GM21529 (cell line): ENCODE results near the gene RFX1.
"Not testable (repeated sequence)": the region's sequence is repeated elsewhere in the genome, so short reads cannot be mapped to it uniquely, and the experiment has no call there.

Experiments
- ATAC-seq: cut with Tn5 transposase; IDR thresholded peaks from one replicate; pipeline ENCODE4 v1.9.1; 2021; ENCODE audit not compliant: unreplicated experiment

Gene RFX1

DNA sequence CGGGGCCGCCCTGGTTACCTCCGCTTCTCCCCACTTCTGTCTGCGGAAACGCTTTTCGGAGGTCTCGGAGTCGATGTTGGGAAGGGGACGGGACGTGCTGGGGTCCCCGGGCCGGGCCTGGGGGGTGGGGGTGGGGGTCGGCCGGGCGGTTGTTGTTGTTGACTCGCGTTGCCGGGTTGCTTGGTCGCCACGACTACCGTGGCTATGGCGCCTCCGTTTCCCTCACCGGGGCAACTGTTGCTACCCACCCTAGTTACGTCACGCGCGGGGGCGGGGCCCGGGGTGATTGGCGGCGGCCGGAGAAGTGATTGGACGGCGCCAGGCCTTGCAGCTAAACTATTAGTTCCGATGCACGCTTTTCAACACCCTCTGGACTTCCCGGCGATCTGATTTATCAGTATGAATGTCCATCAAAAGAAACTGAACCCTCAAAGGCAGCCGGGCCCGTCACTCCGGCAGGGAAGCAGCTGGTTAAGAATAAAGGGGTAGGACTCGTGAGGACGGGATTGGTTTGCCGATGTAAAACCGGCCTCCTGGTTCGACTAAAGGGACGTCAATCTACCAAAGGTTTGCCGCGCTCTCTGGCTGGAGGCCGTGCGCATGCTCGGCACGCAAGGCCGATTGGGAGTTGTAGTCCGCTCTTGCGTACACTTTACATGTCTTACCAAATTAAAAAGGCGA, at the start of gene RFX1:
Gene RFX1 (minus strand): TSS at position 236 of the 681 bp plus-strand sequence. CDS start 12,477 bp downstream, outside the sequence.
- peak; percentile 77 for ATAC-seq

DNA sequence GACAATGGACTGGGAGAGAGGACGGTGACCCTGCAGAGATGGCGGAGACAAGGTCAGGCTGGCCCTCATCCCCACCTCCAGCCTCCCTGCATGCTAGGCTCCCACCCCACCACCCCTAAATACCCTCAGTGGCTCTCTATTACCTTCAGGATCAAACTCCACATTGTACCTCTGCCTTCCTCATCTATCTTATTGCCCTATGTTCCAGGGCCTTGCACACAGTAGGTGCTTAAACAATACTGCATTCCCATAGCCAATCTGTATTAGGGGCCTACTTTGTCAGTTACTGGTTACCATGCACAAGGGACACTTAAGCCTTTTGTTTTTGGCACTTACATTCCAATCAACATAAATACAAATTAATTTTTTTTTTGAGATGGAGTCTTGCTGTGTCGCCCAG, 49.3 kb upstream of the RFX1 start:
- no peak for ATAC-seq

DNA sequence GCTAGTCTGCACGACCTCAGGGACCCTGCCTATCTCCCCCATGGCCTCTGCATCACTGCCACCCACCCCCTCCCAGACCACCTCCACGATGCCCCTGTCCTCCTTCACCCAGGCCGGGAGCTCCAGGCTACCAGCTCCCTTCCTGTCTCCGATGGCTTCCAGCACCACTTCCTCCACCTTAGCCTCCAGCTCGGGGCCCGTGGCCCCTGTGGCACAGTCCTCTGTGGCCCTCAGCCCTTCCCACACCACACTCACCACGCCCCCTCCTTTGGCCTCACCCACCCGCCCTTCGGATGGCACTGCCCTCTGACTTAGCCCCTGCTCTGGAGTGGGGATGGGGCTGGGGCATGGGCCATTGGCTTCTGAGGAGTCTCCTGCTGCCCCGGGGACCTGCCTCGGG, 48.6 kb upstream of the RFX1 start:
- no peak for ATAC-seq

DNA sequence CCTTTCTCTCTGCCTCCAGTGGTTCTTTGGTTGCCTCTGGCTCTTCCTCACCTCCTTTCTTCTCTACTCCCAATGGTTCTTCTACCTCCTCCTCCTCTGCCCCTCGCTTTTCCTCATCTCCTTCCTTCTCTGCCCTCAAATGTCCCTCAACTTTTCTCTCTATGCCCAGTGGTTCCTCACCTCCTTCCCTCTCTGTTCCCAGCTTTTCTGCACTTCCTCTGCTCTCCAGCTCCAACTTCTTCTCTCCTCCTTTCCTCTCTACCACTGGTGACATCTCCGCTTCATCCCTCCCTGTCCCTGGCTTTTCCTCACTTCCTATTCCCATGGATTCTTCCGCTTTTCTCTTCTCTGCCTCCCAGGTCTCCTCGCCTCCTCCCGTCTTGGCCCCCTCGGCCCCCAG, 48.0 kb upstream of the RFX1 start:
- no peak for ATAC-seq

DNA sequence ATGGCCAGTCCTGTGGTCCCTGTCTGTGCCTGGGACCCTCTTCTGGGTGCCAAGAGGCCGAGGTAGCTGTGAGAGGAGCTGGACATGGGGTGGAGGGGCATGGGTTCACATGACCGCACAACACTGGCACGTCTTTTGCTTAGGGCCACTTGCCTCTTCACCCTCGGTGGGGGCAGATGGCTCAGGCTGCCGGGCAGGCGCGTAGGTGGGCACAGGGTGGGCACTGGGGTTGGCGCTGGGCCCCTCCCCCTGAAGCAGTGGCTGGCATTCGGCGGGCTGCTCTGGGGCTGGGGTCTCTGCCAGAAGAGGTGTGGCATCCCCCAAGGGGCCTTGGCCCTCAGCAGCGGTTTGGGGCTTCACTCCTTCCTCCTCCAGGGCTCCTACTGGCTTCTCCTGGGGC, 47.4 kb upstream of the RFX1 start:
- ATAC-seq: no peak

DNA sequence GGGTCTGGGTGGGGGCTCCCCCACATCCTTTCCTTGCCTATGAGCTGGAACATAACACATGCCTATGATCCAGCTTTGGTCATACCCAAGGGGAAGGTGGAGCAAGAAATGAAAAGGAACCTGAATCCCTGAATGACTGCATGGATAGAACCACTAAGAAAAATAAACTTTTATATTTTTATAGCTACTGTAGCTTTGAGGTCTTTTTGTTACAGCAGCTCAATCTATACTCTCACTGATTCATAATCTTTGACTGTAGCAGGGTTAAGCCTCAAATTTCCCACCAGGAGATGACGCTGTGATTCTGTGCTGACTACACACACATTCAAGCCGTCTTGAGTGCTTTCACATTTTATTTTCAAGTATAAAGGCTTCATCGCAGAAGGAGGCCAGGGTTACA, 46.9 kb upstream of the RFX1 start:
- no peak for ATAC-seq

DNA sequence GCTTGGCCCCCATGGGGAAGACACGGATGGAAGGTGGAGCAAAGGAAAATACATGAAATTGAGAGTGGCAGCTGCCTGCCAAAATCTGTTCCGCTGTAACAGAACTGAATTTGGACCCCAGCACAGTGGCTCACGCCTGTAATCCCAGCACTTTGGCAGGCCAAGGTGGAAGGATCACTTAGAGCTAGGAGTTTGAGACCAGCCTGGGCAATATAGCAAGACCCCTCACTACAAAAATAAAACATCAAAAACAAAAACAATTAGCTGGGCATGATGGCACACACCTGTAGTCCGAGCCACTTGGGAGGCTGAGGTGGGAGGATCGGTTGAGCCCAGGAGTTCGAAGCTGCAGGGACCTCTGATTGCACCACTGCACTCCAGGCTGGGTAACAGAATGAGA, 46.4 kb upstream of the RFX1 start:
- ATAC-seq: no peak

DNA sequence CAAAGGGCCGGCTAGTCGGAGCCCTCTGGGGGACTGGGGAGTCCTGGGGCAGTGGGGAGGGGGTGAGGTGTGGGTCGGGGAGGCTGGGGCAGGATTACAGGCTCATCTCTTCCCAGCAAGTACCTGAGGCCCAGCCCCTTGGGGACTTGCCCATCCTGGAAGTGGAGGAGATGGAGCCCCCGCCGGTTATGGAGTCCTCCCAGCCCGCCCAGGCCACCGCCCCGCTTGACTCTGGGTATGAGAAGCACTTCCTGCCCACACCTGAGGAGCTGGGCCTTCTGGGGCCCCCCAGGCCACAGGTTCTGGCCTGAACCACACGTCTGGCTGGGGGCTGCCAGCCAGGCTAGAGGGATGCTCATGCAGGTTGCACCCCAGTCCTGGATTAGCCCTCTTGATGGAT, 45.9 kb upstream of the RFX1 start:
- ATAC-seq: no peak

DNA sequence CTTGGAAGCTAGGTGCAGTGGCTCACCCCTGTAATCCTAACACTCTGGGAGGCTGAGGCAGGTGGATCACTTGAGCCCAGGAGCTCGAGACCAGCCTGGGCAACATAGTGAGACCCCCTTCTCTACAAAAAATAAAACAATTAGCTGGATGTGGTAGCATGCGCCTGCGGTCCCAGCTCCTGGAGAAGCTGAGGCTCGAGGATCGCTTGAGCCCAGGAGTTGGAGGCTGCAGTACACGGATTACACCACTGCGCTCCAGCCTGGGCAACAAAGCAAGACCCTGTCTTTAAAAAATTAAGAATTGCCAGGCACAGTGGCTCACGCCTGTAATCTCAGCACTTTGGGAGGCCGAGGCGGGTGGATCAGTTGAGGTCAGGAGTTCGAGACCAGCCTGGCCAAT, 44.8 kb upstream of the RFX1 start:
- ATAC-seq: not testable (repeated sequence)

DNA sequence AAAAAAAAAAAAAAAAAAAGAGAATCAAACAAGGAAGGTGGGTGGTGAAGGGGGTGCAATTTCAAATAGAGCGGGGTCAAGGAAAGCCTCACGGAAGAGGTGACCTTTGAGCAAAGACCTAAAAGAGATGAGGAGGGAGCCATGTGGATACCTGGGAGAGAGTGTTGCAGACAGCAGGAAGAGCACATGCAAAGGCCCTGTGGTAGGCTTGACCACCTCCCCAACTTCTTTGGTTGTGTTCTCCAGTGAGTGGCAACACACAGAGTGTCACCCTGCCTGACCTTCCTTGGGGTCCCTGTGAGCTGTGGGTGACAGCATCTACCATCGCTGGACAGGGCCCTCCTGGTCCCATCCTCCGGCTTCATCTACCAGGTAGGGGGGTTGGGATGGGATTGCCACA, 44.4 kb upstream of the RFX1 start:
- ATAC-seq: no peak

DNA sequence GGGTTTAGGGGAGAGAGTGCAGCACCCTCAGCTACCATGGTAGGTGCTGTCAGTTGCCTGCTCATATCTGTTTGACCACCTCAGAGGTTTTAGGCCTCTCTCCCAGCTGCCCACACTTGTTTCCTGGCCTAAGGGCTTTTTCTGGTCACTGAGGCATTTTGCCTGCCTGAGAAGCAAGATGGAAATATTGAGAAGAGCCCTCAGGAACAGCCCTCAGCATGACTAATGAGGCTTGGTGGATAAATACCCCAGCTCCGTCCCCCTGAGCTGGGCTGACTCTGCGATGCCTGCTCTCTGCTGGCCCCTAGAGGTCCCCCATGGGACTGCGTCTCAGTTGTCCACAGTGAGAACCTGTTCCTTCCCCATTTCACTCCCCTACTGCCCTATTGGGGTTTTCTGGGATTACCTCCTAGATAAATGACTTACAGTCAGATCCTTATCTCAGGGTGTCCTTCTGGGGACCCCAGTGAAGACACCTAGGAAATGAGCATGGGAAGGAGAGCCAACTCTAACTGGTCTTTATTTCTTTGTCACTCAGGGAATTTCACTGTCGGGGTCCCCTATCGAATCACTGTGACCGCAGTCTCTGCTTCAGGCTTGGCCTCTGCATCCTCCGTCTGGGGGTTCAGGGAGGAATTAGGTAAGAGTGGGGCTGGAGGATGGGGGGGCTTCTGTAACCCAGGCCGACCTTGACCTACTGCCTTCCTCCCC, 42.5 kb upstream of the RFX1 start:
- no peak for ATAC-seq

DNA sequence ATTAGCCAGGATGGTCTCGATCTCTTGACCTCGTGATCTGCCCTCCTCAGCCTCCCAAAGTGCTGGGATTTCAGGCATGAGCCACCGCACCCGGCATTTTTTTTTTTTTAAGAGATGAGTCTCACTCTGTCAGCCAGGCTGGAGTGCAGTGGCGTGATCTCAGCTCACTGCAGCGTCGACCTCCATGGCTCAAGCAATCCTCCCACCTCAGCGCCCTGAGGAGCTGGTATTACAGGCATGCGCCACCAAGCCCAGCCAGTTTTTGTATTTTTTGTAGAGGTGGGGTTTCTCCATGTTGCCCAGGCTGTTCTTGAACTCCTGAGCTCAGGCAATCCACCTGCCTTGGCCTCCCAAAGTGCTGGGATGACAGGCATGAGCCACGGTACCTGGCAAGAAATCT, 41.7 kb upstream of the RFX1 start:
- not testable (repeated sequence) for ATAC-seq

DNA sequence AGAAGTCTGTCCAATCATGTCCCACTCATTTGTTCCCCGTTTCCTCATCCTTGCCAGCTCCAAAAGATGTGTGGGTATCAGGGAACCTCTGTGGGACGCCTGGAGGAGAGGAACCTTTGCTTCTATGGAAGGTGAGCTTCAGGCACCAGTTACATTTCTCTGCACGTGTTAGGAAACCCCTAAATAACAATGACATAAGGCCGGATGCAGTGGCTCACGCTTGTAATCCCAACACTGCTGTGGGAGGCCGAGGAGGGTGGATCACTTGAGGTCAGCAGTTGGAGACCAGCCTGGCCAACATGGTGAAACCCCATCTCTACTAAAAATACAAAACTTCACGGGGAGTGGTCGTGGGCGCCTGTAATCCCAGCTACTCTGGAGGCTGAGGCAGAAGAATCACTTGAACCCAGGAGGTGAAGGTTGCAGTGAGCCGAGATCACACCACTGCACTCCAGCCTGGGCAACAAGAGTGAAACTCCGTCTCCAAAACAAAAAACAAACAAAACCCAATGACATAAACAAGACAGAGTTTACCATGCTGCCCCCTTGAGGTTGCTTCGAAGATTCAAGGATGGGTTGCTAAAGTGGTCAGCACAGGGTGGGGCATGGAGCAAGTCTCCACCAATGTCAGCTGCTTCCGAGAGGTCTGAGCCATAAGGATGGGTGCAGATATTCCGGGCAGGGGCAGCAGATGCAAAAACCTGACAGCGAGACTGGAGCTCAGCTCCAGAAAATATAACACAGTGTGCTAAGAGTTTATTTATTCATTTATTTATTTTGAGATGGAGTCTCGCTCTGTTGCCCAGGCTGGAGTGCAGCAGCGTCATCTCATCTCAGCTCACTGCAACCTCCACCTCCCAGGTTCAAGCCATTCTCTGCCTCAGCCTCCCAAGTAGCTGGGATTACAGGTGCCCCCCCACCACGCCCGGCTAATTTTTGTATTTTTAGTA, 36.8 kb upstream of the RFX1 start:
- ATAC-seq: peak; percentile 49

DNA sequence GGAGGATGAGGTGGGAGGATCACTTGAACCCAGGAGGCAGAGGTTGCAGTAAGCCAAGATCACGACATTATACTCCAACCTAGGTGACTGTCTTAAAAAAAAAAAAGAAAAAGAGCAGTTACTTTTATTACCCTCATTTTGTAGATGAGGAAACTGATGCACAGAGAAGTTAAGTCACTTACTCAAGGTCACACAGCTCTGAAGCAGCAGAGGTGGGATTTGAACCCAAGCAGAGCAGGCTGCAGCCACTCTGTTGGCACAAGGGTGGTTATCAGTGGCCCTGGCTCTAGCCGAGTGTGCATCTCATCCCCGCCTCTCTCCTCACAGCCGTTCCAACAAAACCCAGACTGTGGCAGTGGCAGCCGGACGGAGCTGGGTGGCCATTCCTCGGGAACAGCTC, 33.1 kb upstream of the RFX1 start:
- ATAC-seq: no peak

DNA sequence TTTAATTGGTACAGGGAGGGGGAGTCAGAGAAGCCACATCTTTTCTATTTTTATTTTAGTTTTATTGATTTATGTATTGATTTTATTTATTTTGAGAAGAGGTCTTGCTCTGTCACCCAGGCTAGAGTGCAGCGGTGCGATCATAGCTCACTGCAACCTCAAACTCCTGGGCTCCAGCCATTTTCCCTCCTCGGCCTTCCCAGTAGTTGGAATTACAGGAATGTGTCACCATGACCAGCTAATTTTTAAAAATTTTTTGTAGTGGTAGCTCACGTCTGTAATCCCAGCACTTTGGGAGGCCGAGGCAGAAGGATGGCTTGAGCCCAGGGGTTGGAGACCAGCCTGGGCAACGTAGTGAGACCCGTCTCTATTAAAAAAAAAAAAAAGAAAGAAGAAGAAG, 29.6 kb upstream of the RFX1 start:
- ATAC-seq: no peak

DNA sequence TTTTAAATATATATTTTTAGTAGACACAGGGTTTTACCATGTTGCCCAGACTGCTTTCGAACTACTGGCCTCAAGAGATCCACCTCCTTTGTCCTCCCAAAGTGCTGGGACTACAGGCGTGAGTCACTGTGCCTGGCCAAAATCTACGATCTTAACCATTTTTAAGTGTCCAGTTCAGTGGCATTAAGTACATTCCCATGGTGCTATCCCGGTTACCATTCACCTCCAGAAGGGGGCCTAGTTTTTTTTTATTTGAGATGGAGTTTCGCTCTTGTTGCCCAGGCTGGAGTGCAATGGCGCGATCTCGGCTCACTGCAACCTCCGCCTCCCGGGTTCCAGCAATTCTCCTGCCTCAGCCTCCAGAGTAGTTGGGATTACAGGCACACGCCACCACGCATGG, 29.0 kb upstream of the RFX1 start:
- not testable (repeated sequence) for ATAC-seq

DNA sequence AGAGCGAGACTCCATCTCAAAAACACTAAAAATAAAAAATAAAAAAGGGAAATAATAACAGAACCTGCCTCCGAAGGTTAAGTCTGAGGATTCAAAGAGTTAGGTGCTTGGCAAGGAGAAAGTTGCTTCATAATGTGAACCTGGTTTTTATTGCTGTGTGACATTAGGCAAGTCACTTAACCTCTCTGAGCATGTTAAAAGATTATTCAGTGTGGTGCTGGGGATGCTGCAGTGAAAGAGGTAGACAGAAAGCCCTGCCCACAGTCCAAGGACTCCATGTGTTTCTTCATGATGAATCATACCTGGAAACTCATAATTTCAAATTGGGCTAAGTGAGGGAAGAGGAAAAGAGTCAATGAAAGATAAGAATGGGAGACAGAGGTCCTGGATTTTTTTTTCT, 27.8 kb upstream of the RFX1 start:
- ATAC-seq: no peak

DNA sequence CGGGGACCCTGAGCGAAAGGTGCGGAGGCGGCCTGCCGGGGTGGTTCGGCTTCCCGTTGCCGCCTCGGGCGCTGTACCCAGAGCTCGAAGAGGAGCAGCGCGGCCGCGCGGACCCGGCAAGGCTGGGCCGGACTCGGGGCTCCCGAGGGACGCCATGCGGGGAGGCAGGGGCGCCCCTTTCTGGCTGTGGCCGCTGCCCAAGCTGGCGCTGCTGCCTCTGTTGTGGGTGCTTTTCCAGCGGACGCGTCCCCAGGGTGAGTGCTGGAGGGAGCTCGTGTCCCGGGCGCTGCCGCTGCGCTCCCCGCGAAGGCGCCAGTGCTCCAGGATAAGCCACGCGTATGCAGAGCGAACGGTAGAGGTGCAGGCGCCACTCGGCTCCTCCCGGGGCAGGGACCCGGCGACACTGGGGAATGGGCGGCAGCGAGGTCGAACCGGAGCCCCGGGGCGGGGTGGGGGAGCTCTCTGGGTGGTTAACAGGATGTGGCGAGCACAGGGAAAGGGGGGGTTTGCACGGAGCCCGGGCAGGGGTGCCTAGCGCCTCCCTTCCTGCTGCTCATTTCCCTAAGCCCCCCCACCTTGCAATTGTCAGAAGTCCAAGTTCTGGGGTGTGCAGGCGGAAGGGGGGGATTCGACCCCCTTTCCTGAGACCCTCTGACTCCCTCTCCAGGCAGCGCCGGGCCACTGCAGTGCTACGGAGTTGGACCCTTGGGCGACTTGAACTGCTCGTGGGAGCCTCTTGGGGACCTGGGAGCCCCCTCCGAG, 25.8 kb upstream of the RFX1 start, which contains the start of gene IL27RA:
Gene IL27RA (plus strand): TSS at position 44 of the 762 bp plus-strand sequence. CDS start 111 bp downstream, at position 155.
- no peak for ATAC-seq

DNA sequence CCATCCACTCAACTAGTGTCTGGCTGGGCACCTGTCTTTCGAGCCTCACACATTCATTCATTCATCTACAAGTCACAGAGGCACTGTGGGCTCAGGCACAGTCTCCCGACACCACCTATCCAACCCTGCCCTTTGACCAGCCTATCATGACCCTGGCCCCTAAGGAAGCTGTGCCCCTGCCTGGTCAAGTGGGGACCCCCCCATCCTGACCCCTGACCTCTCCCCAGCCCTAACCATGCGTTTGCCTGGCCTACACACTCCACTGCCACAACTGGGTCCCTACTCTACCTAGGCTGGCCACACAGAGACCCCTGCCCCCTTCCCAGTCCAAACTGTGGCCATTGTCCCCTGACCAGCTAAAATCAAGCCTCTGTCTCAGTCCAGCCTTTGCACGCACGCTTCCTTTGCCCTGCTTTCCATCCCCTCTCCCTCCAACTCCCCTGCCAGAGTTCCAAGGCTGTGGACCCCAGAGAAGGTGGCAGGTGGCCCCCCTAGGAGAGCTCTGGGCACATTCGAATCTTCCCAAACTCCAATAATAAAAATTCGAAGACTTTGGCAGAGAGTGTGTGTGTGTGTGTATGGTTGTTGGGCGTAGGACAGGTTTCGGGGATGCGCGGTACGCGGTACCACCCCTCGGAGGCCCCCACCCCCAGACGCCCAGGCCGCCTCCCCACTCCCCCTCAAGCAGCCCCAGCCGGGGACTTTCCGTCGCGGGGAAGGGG, 25.0 kb upstream of the RFX1 start:
- ATAC-seq: no peak

DNA sequence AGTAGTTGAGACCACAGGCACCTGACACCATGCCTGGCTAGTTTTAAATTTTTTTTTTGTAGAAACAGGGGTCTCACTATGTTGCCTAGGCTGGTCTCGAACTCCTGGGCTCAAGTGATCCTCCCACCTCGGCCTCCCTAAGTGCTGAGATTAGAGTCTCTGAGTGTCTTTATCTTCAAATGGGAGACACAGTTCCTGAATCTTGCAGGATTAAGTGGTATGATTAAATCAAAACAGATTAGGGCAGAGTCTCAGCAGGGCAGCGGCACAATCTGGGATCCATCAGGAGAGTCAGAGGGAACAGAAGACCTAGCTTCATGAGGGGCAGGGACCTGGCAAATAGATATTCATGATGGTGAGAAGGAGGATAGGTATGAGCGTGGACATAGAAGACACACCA, 22.8 kb upstream of the RFX1 start:
- ATAC-seq: no peak
